Parathyroid adenoma (tissue), 2 donors: ENCODE measurements around the gene SEMA4B.
A peak's percentile ranks its signal among the peaks of the same experiment; 100 is the strongest.

ENCODE experiments used
- H2AFZ ChIP-seq: fragments of 300-600 bp; sonication (generic); one replicate; pipeline ENCODE4 v1.7.0; 2017; ENCODE audit warnings: antibody characterized with exemption, mild to moderate bottlenecking
- H3K27ac ChIP-seq: fragments of 300-600 bp; sonication (generic); one replicate; pipeline ENCODE4 v1.7.0; 2017
- H3K27me3 ChIP-seq: fragments of 300-600 bp; sonication (generic); one replicate; pipeline ENCODE4 v1.7.0; 2017; ENCODE audit warnings: low read length; ENCODE audit not compliant: control insufficient read depth, insufficient read depth
- H3K36me3 ChIP-seq: fragments of 300-600 bp; sonication (generic); one replicate; pipeline ENCODE4 v1.7.0; 2017; ENCODE audit warnings: low read length; ENCODE audit not compliant: control insufficient read depth, insufficient read depth
- H3K4me1 ChIP-seq: fragments of 300-600 bp; sonication (generic); one replicate; pipeline ENCODE4 v1.7.0; 2017; ENCODE audit warnings: control low read depth
- H3K4me2 ChIP-seq: fragments of 300-600 bp; sonication (generic); one replicate; pipeline ENCODE4 v1.7.0; 2017; ENCODE audit warnings: low read length
- H3K4me3 ChIP-seq: fragments of 300-600 bp; sonication (generic); one replicate; pipeline ENCODE4 v1.7.0; 2017; ENCODE audit warnings: low read depth, low read length
- H3K79me2 ChIP-seq: fragments of 300-600 bp; sonication (generic); one replicate; pipeline ENCODE4 v1.7.0; 2017; ENCODE audit warnings: control low read depth
- H3K9ac ChIP-seq: fragments of 300-600 bp; sonication (generic); one replicate; pipeline ENCODE4 v1.7.0; 2017; ENCODE audit warnings: mild to moderate bottlenecking
- H3K9me3 ChIP-seq: fragments of 300-600 bp; sonication (generic); one replicate; pipeline ENCODE4 v1.7.0; 2017; ENCODE audit warnings: low read length; ENCODE audit not compliant: control insufficient read depth
- TF ChIP-seq, protein P1 (sequence below): fragments of 300-600 bp; sonication (generic); IDR thresholded peaks from one replicate; pipeline ENCODE4 v1.7.0; 2017; ENCODE audit warnings: antibody characterized with exemption, mild to moderate bottlenecking
- donor health status: primary hyperparathyroidism.

The SEMA4B gene

DNA sequence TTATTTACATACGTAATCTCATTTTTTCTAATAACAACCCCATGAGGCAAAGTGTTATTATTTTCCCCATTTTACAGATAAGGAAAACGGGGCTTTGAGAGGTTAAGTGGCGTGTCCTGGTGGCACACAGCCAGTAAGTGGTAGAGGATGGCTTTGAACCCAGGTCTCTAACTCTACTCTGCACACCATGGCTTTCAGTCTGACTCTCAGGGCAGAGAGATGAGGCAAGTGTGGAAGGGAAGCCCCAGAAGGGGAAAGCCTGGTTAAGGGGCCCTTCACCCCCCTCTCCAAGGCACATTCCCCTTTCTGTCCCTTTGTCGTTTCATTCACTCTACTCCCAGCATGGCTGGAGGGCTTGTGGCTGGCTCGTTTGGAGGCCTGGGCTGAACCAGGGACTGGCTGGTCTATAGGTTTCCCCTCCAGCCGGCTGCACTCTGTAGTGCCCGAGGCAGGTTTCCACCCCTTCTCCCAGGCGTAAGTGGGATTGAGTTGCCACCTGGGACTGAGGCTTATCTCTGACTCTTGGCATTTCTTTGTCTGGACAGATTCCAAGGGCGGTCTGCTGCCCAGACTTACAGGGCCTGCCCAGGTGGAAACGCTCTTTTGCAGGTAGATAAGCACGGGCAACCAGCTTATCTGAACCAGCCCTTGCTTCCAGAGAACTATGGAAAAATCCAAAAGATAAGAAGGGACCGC, 12.1 kb downstream of the SEMA4B start:
- peak overlapping the region; percentile 82 for H3K27ac ChIP-seq
- H3K4me2 ChIP-seq, result peak overlapping the region; percentile 18
- peaks cover 17% of the 10 kb centered on the region for H3K79me2 ChIP-seq
- no peaks in the 10 kb centered on the region for H3K27me3 ChIP-seq
- H3K9me3 ChIP-seq, result no peaks in the 10 kb centered on the region
- no peak overlapping the region for H3K4me3 ChIP-seq
- no peak overlapping the region for H2AFZ ChIP-seq
- H3K36me3 ChIP-seq, result no peaks in the 10 kb centered on the region
- TF ChIP-seq, protein P1, sequence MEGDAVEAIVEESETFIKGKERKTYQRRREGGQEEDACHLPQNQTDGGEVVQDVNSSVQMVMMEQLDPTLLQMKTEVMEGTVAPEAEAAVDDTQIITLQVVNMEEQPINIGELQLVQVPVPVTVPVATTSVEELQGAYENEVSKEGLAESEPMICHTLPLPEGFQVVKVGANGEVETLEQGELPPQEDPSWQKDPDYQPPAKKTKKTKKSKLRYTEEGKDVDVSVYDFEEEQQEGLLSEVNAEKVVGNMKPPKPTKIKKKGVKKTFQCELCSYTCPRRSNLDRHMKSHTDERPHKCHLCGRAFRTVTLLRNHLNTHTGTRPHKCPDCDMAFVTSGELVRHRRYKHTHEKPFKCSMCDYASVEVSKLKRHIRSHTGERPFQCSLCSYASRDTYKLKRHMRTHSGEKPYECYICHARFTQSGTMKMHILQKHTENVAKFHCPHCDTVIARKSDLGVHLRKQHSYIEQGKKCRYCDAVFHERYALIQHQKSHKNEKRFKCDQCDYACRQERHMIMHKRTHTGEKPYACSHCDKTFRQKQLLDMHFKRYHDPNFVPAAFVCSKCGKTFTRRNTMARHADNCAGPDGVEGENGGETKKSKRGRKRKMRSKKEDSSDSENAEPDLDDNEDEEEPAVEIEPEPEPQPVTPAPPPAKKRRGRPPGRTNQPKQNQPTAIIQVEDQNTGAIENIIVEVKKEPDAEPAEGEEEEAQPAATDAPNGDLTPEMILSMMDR, result no peak
- no peak overlapping the region for H3K9ac ChIP-seq
- H3K4me1 ChIP-seq, result peaks cover 24% of the 10 kb centered on the region

DNA sequence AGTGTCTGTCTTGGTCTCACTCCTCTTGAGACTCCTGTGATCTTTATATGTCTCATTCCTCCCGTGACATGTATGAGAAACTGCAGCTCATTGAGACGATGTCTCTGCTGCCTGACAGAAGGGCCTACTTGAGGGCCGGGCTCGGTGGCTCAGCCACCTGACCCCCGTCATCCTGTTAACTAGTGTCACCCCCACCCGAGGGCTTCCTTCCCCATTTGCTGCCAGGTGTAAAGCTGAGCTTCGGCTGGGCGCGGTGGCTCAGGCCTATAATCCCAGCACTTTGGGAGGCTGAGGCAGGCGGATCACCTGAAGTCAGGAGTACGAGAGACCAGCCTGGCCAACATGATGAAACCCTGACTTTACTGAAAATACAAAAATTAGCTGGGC, 12.7 kb downstream of the SEMA4B start:
- Histone ChIP-seq H3K4me1 (peaks cover 24% of the 10 kb centered on the region), H3K9ac (no peak overlapping the region)

DNA sequence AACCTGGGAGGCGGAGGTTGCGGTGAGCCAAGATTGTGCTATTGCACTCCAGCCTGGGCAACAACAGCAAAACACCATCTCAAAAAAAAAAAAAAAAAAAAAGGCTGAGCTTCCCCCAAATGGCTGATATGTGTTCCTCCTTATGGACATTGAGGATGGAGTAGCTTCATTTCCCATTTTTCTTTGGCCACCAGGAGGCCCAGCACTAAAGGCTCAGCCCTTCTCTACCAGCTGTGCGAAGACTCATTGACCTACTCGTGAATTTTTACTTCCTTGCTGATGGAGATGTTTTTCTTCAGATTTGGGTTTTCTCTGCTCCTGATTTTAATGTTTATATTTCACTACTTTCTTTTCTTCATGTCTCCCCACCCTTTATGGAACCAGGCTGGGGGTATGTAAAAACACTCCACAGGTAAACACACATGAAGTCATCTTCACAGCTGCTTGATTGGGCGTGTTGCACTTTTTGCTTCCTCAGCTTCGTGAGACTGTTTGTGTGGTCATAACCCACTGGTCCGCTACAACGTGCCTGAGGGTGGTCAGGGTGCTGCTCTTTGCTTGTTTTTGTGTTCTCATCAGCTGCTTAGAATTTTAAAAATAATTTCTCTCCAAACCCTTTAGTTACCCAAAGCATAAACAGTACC, 13.5 kb downstream of the SEMA4B start:
- Histone ChIP-seq H3K4me1 (peaks cover 24% of the 10 kb centered on the region), H3K36me3 (no peaks in the 10 kb centered on the region), H2AFZ (no peak overlapping the region), H3K27me3 (no peaks in the 10 kb centered on the region), H3K9me3 (no peaks in the 10 kb centered on the region), H3K9ac (no peak overlapping the region), H3K79me2 (peaks cover 17% of the 10 kb centered on the region), H3K4me2 (peak overlapping the region; percentile 31), H3K27ac (no peak overlapping the region), H3K4me3 (no peak overlapping the region)
- TF ChIP-seq, protein P1, result no peak

More for the DNA sequence above, 12.7 kb downstream of the SEMA4B start:
- TF ChIP-seq, protein P1, result no peak
- no peaks in the 10 kb centered on the region for H3K36me3 ChIP-seq
- H2AFZ ChIP-seq, result no peak overlapping the region
- H3K4me2 ChIP-seq, result no peak overlapping the region
- peaks cover 20% of the 10 kb centered on the region for H3K79me2 ChIP-seq
- peak overlapping the region; percentile 82 for H3K27ac ChIP-seq
- H3K9me3 ChIP-seq, result no peaks in the 10 kb centered on the region
- no peaks in the 10 kb centered on the region for H3K27me3 ChIP-seq
- no peak overlapping the region for H3K4me3 ChIP-seq

DNA sequence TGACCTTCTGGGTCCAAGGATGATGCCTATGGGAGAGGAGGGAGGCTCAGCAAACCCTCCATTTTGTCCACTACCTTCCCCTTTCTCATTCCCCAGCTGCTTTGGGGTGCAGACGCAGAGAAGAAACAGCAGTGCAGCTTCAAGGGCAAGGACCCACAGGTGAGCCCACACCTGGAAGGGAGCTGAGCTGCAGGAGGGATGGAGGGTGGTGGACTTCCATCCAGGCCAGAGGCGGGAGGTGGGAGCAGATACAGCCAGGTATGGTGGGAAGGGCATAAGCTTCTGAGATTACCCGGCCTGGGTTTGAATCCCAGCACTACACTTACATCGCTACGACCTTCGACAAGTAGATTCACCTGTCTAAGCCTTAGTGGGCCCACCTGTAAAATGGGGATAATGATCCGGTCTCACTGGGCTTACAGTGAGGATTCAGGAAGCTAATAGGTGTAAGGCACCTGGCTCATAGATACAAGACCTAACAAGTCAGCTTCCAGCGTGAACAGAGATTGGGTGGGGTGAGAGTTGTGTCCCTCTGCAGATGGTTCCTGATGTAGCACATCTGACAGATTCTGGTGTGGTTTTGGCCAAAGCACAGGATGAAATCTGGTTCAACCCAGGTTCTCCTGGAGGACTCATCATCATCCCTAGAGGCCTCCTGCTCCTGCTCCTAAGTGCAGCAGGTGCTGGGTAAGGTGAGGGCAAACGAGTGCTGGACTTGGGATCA, 16.7 kb downstream of the SEMA4B start:
- Histone ChIP-seq H2AFZ (no peak overlapping the region), H3K4me3 (no peak overlapping the region), H3K9ac (no peak overlapping the region), H3K4me1 (peaks cover 18% of the 10 kb centered on the region), H3K9me3 (no peaks in the 10 kb centered on the region), H3K4me2 (no peak overlapping the region), H3K27me3 (no peaks in the 10 kb centered on the region), H3K36me3 (no peaks in the 10 kb centered on the region), H3K79me2 (peaks cover 15% of the 10 kb centered on the region), H3K27ac (no peak overlapping the region)
- TF ChIP-seq, protein P1, result no peak
